Trophoblast cell (in vitro differentiated cells and primary cell): Measurements from ENCODE around the gene RAMACL.

Experiments used
- DNase-seq, 2 donors: peaks; one replicate each; pipeline ENCODE4 v3.0.0-alpha.2; 2016
- H2AFZ ChIP-seq: 2 replicates; pipeline ENCODE4 v1.6.1; 2013; ENCODE audit warnings: low read length, moderate library complexity, mild to moderate bottlenecking; ENCODE audit not compliant: insufficient read depth, poor library complexity
- H2AK5ac ChIP-seq: 2 replicates; pipeline ENCODE4 v1.6.1; 2013; ENCODE audit warnings: mild to moderate bottlenecking, low read length
- H2BK120ac ChIP-seq: 2 replicates; pipeline ENCODE4 v1.6.1; 2013; ENCODE audit warnings: low read length, mild to moderate bottlenecking, moderate library complexity; ENCODE audit not compliant: insufficient read depth, poor library complexity
- H2BK12ac ChIP-seq: 2 replicates; pipeline ENCODE4 v1.6.1; 2013; ENCODE audit warnings: mild to moderate bottlenecking, low read length, moderate library complexity
- H2BK5ac ChIP-seq: 2 replicates; pipeline ENCODE4 v1.6.1; 2013; ENCODE audit warnings: low read length, low read depth, moderate library complexity, mild to moderate bottlenecking; ENCODE audit not compliant: poor library complexity
- H3K14ac ChIP-seq: 2 replicates; pipeline ENCODE4 v1.6.1; 2013; ENCODE audit warnings: mild to moderate bottlenecking, low read length
- H3K18ac ChIP-seq: 2 replicates; pipeline ENCODE4 v1.6.1; 2013; ENCODE audit warnings: mild to moderate bottlenecking, low read length
- H3K23ac ChIP-seq: 2 replicates; pipeline ENCODE4 v1.6.1; 2013; ENCODE audit warnings: low read length
- H3K27ac ChIP-seq: 2 replicates; pipeline ENCODE4 v1.5.1; 2013; ENCODE audit warnings: low read depth, mild to moderate bottlenecking, inconsistent platforms, low read length, moderate library complexity
- H3K27me3 ChIP-seq: 2 replicates; pipeline ENCODE4 v1.6.1; 2013; ENCODE audit warnings: inconsistent platforms, mild to moderate bottlenecking, low read length, moderate library complexity; ENCODE audit not compliant: insufficient read depth
- H3K36me3 ChIP-seq, 2 experiments: 1 replicate in 1 of 2; 2 replicates in 1 of 2; pipeline ENCODE4 v1.6.1; 2013; ENCODE audit warnings: low read length in 2 of 2, mild to moderate bottlenecking in 2 of 2, moderate library complexity in 1 of 2; ENCODE audit not compliant: insufficient read depth in 2 of 2, control insufficient read depth in 1 of 2
- H3K4ac ChIP-seq: 2 replicates; pipeline ENCODE4 v1.6.1; 2013; ENCODE audit warnings: low read depth, mild to moderate bottlenecking, low read length, moderate library complexity
- H3K4me1 ChIP-seq, 2 experiments: 1 replicate in 1 of 2; 2 replicates in 1 of 2; pipeline ENCODE4 v1.6.1; 2013; ENCODE audit warnings: low read length in 2 of 2, mild to moderate bottlenecking in 2 of 2, moderate library complexity in 1 of 2; ENCODE audit not compliant: insufficient read depth in 2 of 2, control insufficient read depth in 1 of 2
- H3K4me2 ChIP-seq: 2 replicates; pipeline ENCODE4 v1.6.1; 2013; ENCODE audit warnings: inconsistent platforms, mild to moderate bottlenecking, low read length, moderate library complexity
- H3K4me3 ChIP-seq: 2 replicates; pipeline ENCODE4 v1.5.1; 2013; ENCODE audit warnings: mild to moderate bottlenecking, low read depth, low read length, inconsistent platforms
- H3K79me1 ChIP-seq: one replicate; pipeline ENCODE4 v1.6.1; 2013; ENCODE audit warnings: low read length
- H3K79me2 ChIP-seq: 2 replicates; pipeline ENCODE4 v1.6.1; 2013; ENCODE audit warnings: low read length, mild to moderate bottlenecking; ENCODE audit not compliant: control insufficient read depth, insufficient read depth, poor library complexity
- H3K9ac ChIP-seq: 2 replicates; pipeline ENCODE4 v1.6.1; 2013; ENCODE audit warnings: mild to moderate bottlenecking, low read length
- H3K9me3 ChIP-seq: 2 replicates; pipeline ENCODE4 v1.6.1; 2013; ENCODE audit warnings: low read depth, mild to moderate bottlenecking, control low read depth, inconsistent platforms, low read length; ENCODE audit not compliant: insufficient read depth
- H4K12ac ChIP-seq: 2 replicates; pipeline ENCODE4 v1.6.1; 2013; ENCODE audit warnings: low read depth, mild to moderate bottlenecking, low read length, moderate library complexity
- H4K8ac ChIP-seq: 2 replicates; pipeline ENCODE4 v1.6.1; 2013; ENCODE audit warnings: low read depth, mild to moderate bottlenecking, low read length, moderate library complexity
- H4K91ac ChIP-seq: one replicate; pipeline ENCODE4 v1.6.1; 2013; ENCODE audit warnings: low read depth, mild to moderate bottlenecking, low read length, moderate library complexity
- WGBS: extraction: QIAGEN DNeasy Blood & Tissue Kit; methylation state at CpG from one replicate; pipeline ENCODE4 v1.1.7; 2013; ENCODE audit warnings: missing lambda C conversion rate; ENCODE audit not compliant: insufficient read length, insufficient coverage; ENCODE audit errors: extremely low coverage; 5-methylcytosine and 5-hydroxymethylcytosine counted together

Gene RAMACL

GRCh38 chr6:166581091-166581511 lies 5.4 kb downstream of the RAMACL start:
- Histone ChIP-seq H3K9ac (no peak overlapping the region), H4K8ac (no peak overlapping the region), H3K27me3 (no peaks in the 10 kb centered on the region), H4K12ac (no peak overlapping the region), H4K91ac (no peak overlapping the region), H3K4me1 (peaks cover 2 to 5% of the 10 kb centered on the region in 2 experiments), H2BK12ac (no peak overlapping the region), H3K4me2 (no peak overlapping the region), H3K4ac (no peak overlapping the region), H3K23ac (no peak overlapping the region), H2AK5ac (no peak overlapping the region), H3K36me3 (no peaks in the 10 kb centered on the region), H3K27ac (no peak overlapping the region), H2BK120ac (no peak overlapping the region), H3K4me3 (no peak overlapping the region), H3K79me1 (no peaks in the 10 kb centered on the region), H2AFZ (no peak overlapping the region), H3K18ac (no peak overlapping the region), H3K14ac (no peak overlapping the region), H3K79me2 (no peaks in the 10 kb centered on the region), H3K9me3 (no peaks in the 10 kb centered on the region), H2BK5ac (no peak overlapping the region)
- no CpG with 5 or more reads among the region's 11 CpGs for WGBS
- DNase-seq: peak; percentile 46 to 79

- H3K27me3 ChIP-seq: no peaks in the 10 kb centered on the region
- no peaks in the 10 kb centered on the region for H3K79me1 ChIP-seq
- no peak overlapping the region for H3K4ac ChIP-seq
- H3K4me2 ChIP-seq: no peak overlapping the region
- no peak overlapping the region for H3K4me3 ChIP-seq
- H3K27ac ChIP-seq: no peak overlapping the region
- no peak overlapping the region for H2BK12ac ChIP-seq
- no peak overlapping the region for H2AFZ ChIP-seq
- H3K23ac ChIP-seq: no peak overlapping the region
- H2BK120ac ChIP-seq: no peak overlapping the region
- no peak overlapping the region for H3K9ac ChIP-seq
- no peaks in the 10 kb centered on the region for H3K36me3 ChIP-seq
- H3K9me3 ChIP-seq: no peaks in the 10 kb centered on the region
- H4K8ac ChIP-seq: no peak overlapping the region
- H2AK5ac ChIP-seq: no peak overlapping the region
- no peak overlapping the region for H3K14ac ChIP-seq
- DNase-seq: peak in 1 of 2 donors; percentile 51
- H4K91ac ChIP-seq: no peak overlapping the region
- H3K18ac ChIP-seq: no peak overlapping the region
- no peaks in the 10 kb centered on the region for H3K79me2 ChIP-seq
- WGBS: no CpG with 5 or more reads among the region's 17 CpGs
- H3K4me1 ChIP-seq: peaks cover 2 to 5% of the 10 kb centered on the region in 2 experiments
- H2BK5ac ChIP-seq: no peak overlapping the region
- no peak overlapping the region for H4K12ac ChIP-seq
These were observed 6.1 kb downstream of the RAMACL start for GRCh38 chr6:166580076-166581050.

- no peak overlapping the region for H3K23ac ChIP-seq
- no peak overlapping the region for H4K12ac ChIP-seq
- no peak overlapping the region for H3K4ac ChIP-seq
These were observed 7.1 kb downstream of the RAMACL start for GRCh38 chr6:166579237-166579850.

GRCh38 chr6:166578536-166579236 lies 7.8 kb downstream of the RAMACL start:
- no peak for DNase-seq
- Histone ChIP-seq H3K4me1 (peaks cover 2 to 3% of the 10 kb centered on the region in 2 experiments), H3K36me3 (no peaks in the 10 kb centered on the region), H4K91ac (no peak overlapping the region), H2AK5ac (no peak overlapping the region), H3K79me1 (no peaks in the 10 kb centered on the region), H3K4ac (no peak overlapping the region), H3K4me2 (no peak overlapping the region), H3K23ac (no peak overlapping the region), H2BK120ac (no peak overlapping the region), H2BK12ac (no peak overlapping the region), H3K4me3 (no peak overlapping the region), H3K27ac (no peak overlapping the region), H2BK5ac (no peak overlapping the region), H3K27me3 (no peaks in the 10 kb centered on the region), H4K8ac (no peak overlapping the region), H3K9ac (no peak overlapping the region), H3K18ac (no peak overlapping the region), H3K9me3 (no peaks in the 10 kb centered on the region), H2AFZ (no peak overlapping the region), H3K79me2 (no peaks in the 10 kb centered on the region), H3K14ac (no peak overlapping the region), H4K12ac (no peak overlapping the region)
- whole genome bisulfite sequencing: no CpG with 5 or more reads among the region's 15 CpGs

More at GRCh38 chr6:166579237-166579850, 7.1 kb downstream of the RAMACL start:
- Histone ChIP-seq H4K8ac (no peak overlapping the region), H3K27me3 (no peaks in the 10 kb centered on the region), H3K4me3 (no peak overlapping the region), H3K36me3 (no peaks in the 10 kb centered on the region), H3K9me3 (no peaks in the 10 kb centered on the region), H3K79me2 (no peaks in the 10 kb centered on the region), H2BK5ac (no peak overlapping the region), H3K14ac (no peak overlapping the region), H3K4me1 (peaks cover 2 to 5% of the 10 kb centered on the region in 2 experiments), H2AK5ac (no peak overlapping the region), H3K27ac (no peak overlapping the region), H4K91ac (no peak overlapping the region), H2AFZ (no peak overlapping the region), H2BK12ac (no peak overlapping the region), H2BK120ac (no peak overlapping the region), H3K18ac (no peak overlapping the region), H3K4me2 (no peak overlapping the region), H3K9ac (no peak overlapping the region), H3K79me1 (no peaks in the 10 kb centered on the region)
- no CpG with 5 or more reads among the region's 9 CpGs for WGBS
- no peak for DNase-seq
